Chondrocyte (in vitro differentiated cells): ENCODE data around the gene TREML2. TPM values are rescaled to one million over a fixed set of nuclear protein-coding genes. Genes with fewer than 3 reads are reported as not detected.
"Not testable (repeated sequence)": the region's sequence is repeated elsewhere in the genome, so short reads cannot be mapped to it uniquely, and the experiment has no call there.

ENCODE experiments used
- DNase-seq: peaks from one replicate; pipeline ENCODE4 v3.0.0; 2021; ENCODE audit warnings: mixed read lengths, low spot score
- H3K27ac Mint-ChIP-seq: one replicate; pipeline ENCODE4 v1.8.0; 2021; ENCODE audit warnings: mild to moderate bottlenecking, moderate library complexity, mixed read lengths; ENCODE audit not compliant: unreplicated experiment
- H3K27me3 Mint-ChIP-seq: 2 replicates; pipeline ENCODE4 v1.8.0; 2021; ENCODE audit warnings: low read depth, mixed read lengths
- H3K36me3 Mint-ChIP-seq: 2 replicates; pipeline ENCODE4 v1.8.0; 2021; ENCODE audit warnings: low read depth, mixed read lengths
- H3K4me1 Mint-ChIP-seq: 2 replicates; pipeline ENCODE4 v1.8.0; 2021; ENCODE audit warnings: low read depth, mild to moderate bottlenecking, mixed read lengths
- H3K4me3 Mint-ChIP-seq: one replicate; pipeline ENCODE4 v1.8.0; 2021; ENCODE audit warnings: mild to moderate bottlenecking, moderate library complexity, mixed read lengths; ENCODE audit not compliant: unreplicated experiment
- H3K9me3 Mint-ChIP-seq: 2 replicates; pipeline ENCODE4 v1.8.0; 2021; ENCODE audit warnings: low read depth, mixed read lengths
- CTCF ChIP-seq: fragments of 200-600 bp; sonication (generic); IDR thresholded peaks from 2 replicates; pipeline ENCODE4 v1.5.0; 2021; ENCODE audit warnings: antibody characterized with exemption, mild to moderate bottlenecking, moderate library complexity
- total RNA-seq: library from RNA; stranded (reverse); gene quantifications from 3 replicates; pipeline ENCODE4 v1.2.1, GENCODE V29; 2021

The TREML2 gene
- total RNA-seq, 1 donor from 2014 or later = not detected

- H3K4me1 Mint-ChIP-seq = no peaks in the 10 kb centered on the region
- H3K36me3 Mint-ChIP-seq = peaks cover 2% of the 10 kb centered on the region
- TF ChIP-seq CTCF = no peak
- no peak overlapping the region for H3K4me3 Mint-ChIP-seq
- peaks cover 36% of the 10 kb centered on the region for H3K27me3 Mint-ChIP-seq
- H3K27ac Mint-ChIP-seq = no peak overlapping the region
- H3K9me3 Mint-ChIP-seq = peaks cover 10% of the 10 kb centered on the region
- no peak for DNase-seq
Observed at GRCh38 chr6:41190791-41191190, 10.2 kb downstream of the TREML2 start.

GRCh38 chr6:41189967-41190366 is 11.0 kb downstream of the TREML2 start:
- DNase-seq = no peak
- peaks cover 2% of the 10 kb centered on the region for H3K36me3 Mint-ChIP-seq
- no peak for TF ChIP-seq CTCF
- H3K27me3 Mint-ChIP-seq = peaks cover 34% of the 10 kb centered on the region
- no peak overlapping the region for H3K27ac Mint-ChIP-seq
- H3K4me3 Mint-ChIP-seq = no peak overlapping the region
- no peaks in the 10 kb centered on the region for H3K4me1 Mint-ChIP-seq
- H3K9me3 Mint-ChIP-seq = peaks cover 10% of the 10 kb centered on the region

GRCh38 chr6:41189046-41189445 is 11.9 kb downstream of the TREML2 start:
- Mint-ChIP-seq H3K9me3 (peaks cover 10% of the 10 kb centered on the region), H3K27me3 (peaks cover 25% of the 10 kb centered on the region)
- not testable (repeated sequence) for H3K36me3 Mint-ChIP-seq, H3K27ac Mint-ChIP-seq, H3K4me3 Mint-ChIP-seq, H3K4me1 Mint-ChIP-seq, DNase-seq

GRCh38 chr6:41187924-41188886 is 12.7 kb downstream of the TREML2 start:
- no peaks in the 10 kb centered on the region for H3K4me1 Mint-ChIP-seq
- TF ChIP-seq CTCF = no peak
- H3K4me3 Mint-ChIP-seq = no peak overlapping the region
- H3K9me3 Mint-ChIP-seq = peaks cover 10% of the 10 kb centered on the region
- H3K27ac Mint-ChIP-seq = no peak overlapping the region
- H3K27me3 Mint-ChIP-seq = peaks cover 26% of the 10 kb centered on the region
- H3K36me3 Mint-ChIP-seq = peaks cover 2% of the 10 kb centered on the region
- no peak for DNase-seq

GRCh38 chr6:41186031-41186562 is 14.9 kb downstream of the TREML2 start:
- H3K4me3 Mint-ChIP-seq = no peak overlapping the region
- no peak for DNase-seq
- H3K27me3 Mint-ChIP-seq = peaks cover 24% of the 10 kb centered on the region
- no peaks in the 10 kb centered on the region for H3K4me1 Mint-ChIP-seq
- H3K9me3 Mint-ChIP-seq = peaks cover 10% of the 10 kb centered on the region
- TF ChIP-seq CTCF = no peak
- H3K27ac Mint-ChIP-seq = no peak overlapping the region
- H3K36me3 Mint-ChIP-seq = peaks cover 2% of the 10 kb centered on the region
